ENCODE results near the gene ARFGAP2. TPM values are rescaled to one million over a fixed set of nuclear protein-coding genes. Genes with fewer than 3 reads are reported as not detected.
A peak's percentile ranks its signal among the peaks of the same experiment; 100 is the strongest.
"Not testable (repeated sequence)": the region's sequence is repeated elsewhere in the genome, so short reads cannot be mapped to it uniquely, and the experiment has no call there.

Gene ARFGAP2
- total RNA-seq, 1 donor from 2014 or later: 105 TPM

- H3K4me3 Mint-ChIP-seq: peak overlapping the region; percentile 89
- no peaks in the 10 kb centered on the region for H3K27me3 Mint-ChIP-seq (ENCODE audit: low read depth)
- no peaks in the 10 kb centered on the region for H3K9me3 Mint-ChIP-seq
- H3K4me1 Mint-ChIP-seq: peaks cover 37% of the 10 kb centered on the region
- no peak for DNase-seq (ENCODE audit: low spot score in 2 of 2, unreplicated experiment in 2 of 2)
- H3K27ac Mint-ChIP-seq: peak overlapping the region; percentile 95
- TF ChIP-seq CTCF (IDR thresholded peaks at IDR 0.05; ENCODE audit: unreplicated experiment): no peak
- peaks cover 12% of the 10 kb centered on the region for H3K36me3 Mint-ChIP-seq
Observed at GRCh38 chr11:47215366-47215910, 38.8 kb upstream of the ARFGAP2 start.

- TF ChIP-seq CTCF (IDR thresholded peaks at IDR 0.05; ENCODE audit: unreplicated experiment): no peak
- Mint-ChIP-seq H3K36me3 (peaks cover 8% of the 10 kb centered on the region), H3K4me3 (peak overlapping the region; percentile 68), H3K27ac (peak overlapping the region; percentile 90), H3K9me3 (no peaks in the 10 kb centered on the region), H3K27me3 (ENCODE audit: low read depth) (no peaks in the 10 kb centered on the region), H3K4me1 (peaks cover 31% of the 10 kb centered on the region)
- no peak for DNase-seq (ENCODE audit: low spot score in 2 of 2, unreplicated experiment in 2 of 2)
Observed at GRCh38 chr11:47213950-47214565, 37.4 kb upstream of the ARFGAP2 start.

GRCh38 chr11:47212938-47213337 is 36.3 kb upstream of the ARFGAP2 start:
- H3K9me3 Mint-ChIP-seq: no peaks in the 10 kb centered on the region
- peaks cover 2% of the 10 kb centered on the region for H3K36me3 Mint-ChIP-seq
- H3K4me3 Mint-ChIP-seq: no peak overlapping the region
- H3K27ac Mint-ChIP-seq: no peak overlapping the region
- DNase-seq (ENCODE audit: low spot score in 2 of 2, unreplicated experiment in 2 of 2): no peak
- peaks cover 25% of the 10 kb centered on the region for H3K4me1 Mint-ChIP-seq
- H3K27me3 Mint-ChIP-seq (ENCODE audit: low read depth): no peaks in the 10 kb centered on the region
- no peak for TF ChIP-seq CTCF (IDR thresholded peaks at IDR 0.05; ENCODE audit: unreplicated experiment)

- peaks cover 7% of the 10 kb centered on the region for H3K4me1 Mint-ChIP-seq
- no peaks in the 10 kb centered on the region for H3K27me3 Mint-ChIP-seq (ENCODE audit: low read depth)
- H3K4me3 Mint-ChIP-seq: no peak overlapping the region
- DNase-seq (ENCODE audit: low spot score in 2 of 2, unreplicated experiment in 2 of 2): no peak
- H3K36me3 Mint-ChIP-seq: no peaks in the 10 kb centered on the region
- no peak overlapping the region for H3K27ac Mint-ChIP-seq
- no peaks in the 10 kb centered on the region for H3K9me3 Mint-ChIP-seq
- no peak for TF ChIP-seq CTCF (IDR thresholded peaks at IDR 0.05; ENCODE audit: unreplicated experiment)
Observed at GRCh38 chr11:47208628-47209027, 31.9 kb upstream of the ARFGAP2 start.

- not testable (repeated sequence) for H3K4me3 Mint-ChIP-seq; H3K27me3 Mint-ChIP-seq (ENCODE audit: low read depth); H3K4me1 Mint-ChIP-seq; H3K36me3 Mint-ChIP-seq; DNase-seq (ENCODE audit: low spot score in 2 of 2, unreplicated experiment in 2 of 2); H3K27ac Mint-ChIP-seq; H3K9me3 Mint-ChIP-seq
Observed at GRCh38 chr11:47208008-47208552, 31.4 kb upstream of the ARFGAP2 start.

GRCh38 chr11:47207459-47207858 is 30.8 kb upstream of the ARFGAP2 start:
- no peak for DNase-seq (ENCODE audit: low spot score in 2 of 2, unreplicated experiment in 2 of 2)
- Mint-ChIP-seq H3K4me3 (no peak overlapping the region), H3K27ac (no peak overlapping the region), H3K9me3 (no peaks in the 10 kb centered on the region), H3K36me3 (no peaks in the 10 kb centered on the region), H3K4me1 (peaks cover 7% of the 10 kb centered on the region), H3K27me3 (ENCODE audit: low read depth) (no peaks in the 10 kb centered on the region)
- TF ChIP-seq CTCF (IDR thresholded peaks at IDR 0.05; ENCODE audit: unreplicated experiment): no peak

GRCh38 chr11:47206577-47206976 is 29.9 kb upstream of the ARFGAP2 start:
- not testable (repeated sequence) for H3K36me3 Mint-ChIP-seq, H3K9me3 Mint-ChIP-seq

More at GRCh38 chr11:47206577-47206976, 29.9 kb upstream of the ARFGAP2 start:
- H3K27ac Mint-ChIP-seq; H3K27me3 Mint-ChIP-seq (ENCODE audit: low read depth); DNase-seq (ENCODE audit: low spot score in 2 of 2, unreplicated experiment in 2 of 2); H3K4me1 Mint-ChIP-seq; H3K4me3 Mint-ChIP-seq: not testable (repeated sequence)
